RWPE1 (cell line): ENCODE measurements around the gene FLII.

Experiments
- CTCF ChIA-PET: fragments of 350-600 bp; sonication (Branson Sonifier 250); formaldehyde crosslinking; extraction: SDS; loops from one replicate; lab custom pipeline; 2021; lab: Yijun Ruan, JAX
- POLR2A ChIA-PET: fragments of 400-600 bp; formaldehyde crosslinking; extraction: SDS; loops from one replicate; lab custom pipeline; 2020; ENCODE audit warnings: antibody characterized with exemption; ENCODE audit not compliant: low non-redundant PET; lab: Yijun Ruan, JAX
- DNase-seq: peaks from one replicate; pipeline ENCODE4 v3.0.0; 2012; ENCODE audit warnings: low spot score
- H3K27ac ChIP-seq: fragments of 450-650 bp; 2 replicates; pipeline ENCODE4 v1.5.1; 2017
- TF ChIP-seq, protein P1 (sequence below): fragments of 450-650 bp; conservative IDR thresholded peaks from 2 replicates; pipeline ENCODE4 v1.5.1; 2017; ENCODE audit warnings: low read depth, mild to moderate bottlenecking

FLII gene

DNA sequence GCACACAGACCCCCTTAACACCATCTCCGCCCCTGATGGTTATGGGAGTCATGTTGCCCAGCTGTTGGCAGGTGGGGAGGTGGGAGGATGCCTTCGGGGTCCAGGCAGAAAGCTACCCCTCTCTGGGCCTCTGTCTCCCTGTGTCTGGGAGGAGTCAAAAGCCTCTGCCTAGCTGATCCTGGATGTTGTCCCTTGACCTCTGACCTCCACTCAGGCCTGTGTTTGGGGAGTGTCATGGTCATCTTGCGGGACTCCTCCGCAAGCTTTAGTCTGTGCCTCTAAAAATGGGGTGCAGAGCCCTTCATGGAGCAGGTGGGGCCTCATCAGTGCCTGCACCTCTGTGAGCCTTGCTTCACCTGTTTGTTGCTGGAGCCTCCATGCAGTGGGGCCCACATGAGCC, 29.3 kb downstream of the FLII start:
- ChIA-PET POLR2A (no interaction called here), CTCF (no interaction called here)
- H3K27ac ChIP-seq = peak overlapping the region; percentile 80
- no peak for DNase-seq
- TF ChIP-seq, protein P1, sequence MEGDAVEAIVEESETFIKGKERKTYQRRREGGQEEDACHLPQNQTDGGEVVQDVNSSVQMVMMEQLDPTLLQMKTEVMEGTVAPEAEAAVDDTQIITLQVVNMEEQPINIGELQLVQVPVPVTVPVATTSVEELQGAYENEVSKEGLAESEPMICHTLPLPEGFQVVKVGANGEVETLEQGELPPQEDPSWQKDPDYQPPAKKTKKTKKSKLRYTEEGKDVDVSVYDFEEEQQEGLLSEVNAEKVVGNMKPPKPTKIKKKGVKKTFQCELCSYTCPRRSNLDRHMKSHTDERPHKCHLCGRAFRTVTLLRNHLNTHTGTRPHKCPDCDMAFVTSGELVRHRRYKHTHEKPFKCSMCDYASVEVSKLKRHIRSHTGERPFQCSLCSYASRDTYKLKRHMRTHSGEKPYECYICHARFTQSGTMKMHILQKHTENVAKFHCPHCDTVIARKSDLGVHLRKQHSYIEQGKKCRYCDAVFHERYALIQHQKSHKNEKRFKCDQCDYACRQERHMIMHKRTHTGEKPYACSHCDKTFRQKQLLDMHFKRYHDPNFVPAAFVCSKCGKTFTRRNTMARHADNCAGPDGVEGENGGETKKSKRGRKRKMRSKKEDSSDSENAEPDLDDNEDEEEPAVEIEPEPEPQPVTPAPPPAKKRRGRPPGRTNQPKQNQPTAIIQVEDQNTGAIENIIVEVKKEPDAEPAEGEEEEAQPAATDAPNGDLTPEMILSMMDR = no peak

DNA sequence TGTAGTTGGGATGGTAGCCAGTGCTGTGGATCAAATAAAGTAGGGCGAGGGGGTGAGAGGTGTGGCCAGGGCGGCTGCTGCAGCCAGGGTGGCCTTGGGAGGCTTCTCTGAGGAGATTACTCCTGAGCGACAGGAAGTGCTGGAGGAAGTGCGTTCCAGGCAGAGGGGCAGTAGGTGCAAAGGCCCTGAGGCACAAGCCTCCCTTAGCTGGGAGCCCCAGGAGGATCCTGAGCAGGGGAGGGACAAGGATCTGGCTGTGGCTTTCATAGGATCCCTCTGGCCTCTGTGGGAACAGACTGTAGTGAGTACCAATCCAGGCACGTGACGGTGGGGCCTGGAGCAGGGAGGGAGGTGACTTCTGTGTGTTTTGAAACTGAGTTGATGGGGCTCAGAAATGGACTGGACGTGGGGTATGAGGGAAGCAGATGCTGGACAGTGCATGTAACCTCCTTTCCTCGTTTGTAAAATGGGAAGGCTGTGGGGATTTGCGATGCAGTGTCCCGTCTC, 30.3 kb downstream of the FLII start:
- DNase-seq = no peak
- TF ChIP-seq, protein P1 = no peak
- ChIA-PET POLR2A (no interaction called here), CTCF (no interaction called here)
- H3K27ac ChIP-seq = peak overlapping the region; percentile 80

DNA sequence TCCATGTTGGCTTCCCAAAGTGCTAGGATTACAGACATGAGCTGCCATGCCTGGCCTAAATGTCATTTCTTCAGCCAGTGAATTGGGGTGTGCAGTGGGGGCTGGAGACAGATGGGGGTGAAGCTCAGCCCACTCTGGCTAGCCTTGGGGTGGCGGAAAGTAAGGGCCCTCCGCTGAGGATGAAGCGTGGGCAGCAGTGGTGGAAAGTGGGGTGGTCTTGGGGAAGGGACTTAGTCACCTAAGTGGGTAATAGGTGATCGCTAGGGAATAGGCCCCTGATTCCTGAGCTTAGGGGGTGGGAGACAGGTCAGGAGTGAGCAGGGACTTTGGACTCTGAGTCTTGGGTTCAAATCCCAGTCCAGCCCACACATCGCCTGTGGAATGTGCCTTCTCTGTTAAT, 30.9 kb downstream of the FLII start:
- ChIA-PET CTCF (no interaction called here), POLR2A (no interaction called here)
- TF ChIP-seq, protein P1 = no peak
- H3K27ac ChIP-seq = peak overlapping the region; percentile 80
- DNase-seq = no peak

DNA sequence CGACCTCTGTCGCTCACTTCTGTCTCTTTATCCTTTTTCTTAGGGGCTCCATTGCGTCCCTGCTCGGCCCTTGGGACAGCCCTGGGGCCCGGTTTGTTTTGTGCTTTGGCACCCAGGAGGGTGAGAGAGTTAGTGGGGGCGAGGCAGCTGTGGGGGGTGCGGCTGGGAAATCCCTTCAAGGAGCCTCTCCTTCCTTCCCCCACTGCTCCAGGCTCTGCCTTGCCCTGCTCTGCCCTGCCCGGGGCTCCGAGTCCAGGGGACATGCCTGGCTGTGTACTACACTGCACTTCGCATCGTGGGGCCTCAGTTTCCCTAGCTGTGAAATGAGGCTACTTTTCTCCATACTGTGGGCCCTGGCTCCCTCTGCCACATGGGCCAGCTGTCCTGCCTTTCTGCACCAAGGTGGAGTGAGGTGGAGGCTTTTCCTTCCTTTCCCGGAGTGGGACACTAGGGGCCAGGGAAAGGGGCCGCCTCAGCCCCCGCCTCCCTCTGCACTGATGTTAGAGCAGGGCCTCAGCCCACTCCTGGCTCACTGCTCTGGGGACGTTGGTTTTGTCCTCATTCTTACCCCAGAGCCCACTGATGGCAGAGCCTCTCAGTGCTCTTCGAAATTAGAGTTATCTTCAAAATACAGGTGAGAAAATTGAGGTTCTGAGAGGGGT, 32.1 kb downstream of the FLII start:
- peak overlapping the region; percentile 80 for H3K27ac ChIP-seq
- POLR2A ChIA-PET = no interaction called here
- TF ChIP-seq, protein P1 = no peak
- CTCF ChIA-PET = interaction anchor here (1.3 kb wide), 1 partner anchor 10 kb away, joined by 3 read pairs; no protein-coding TSS in a partner anchor
- no peak for DNase-seq

DNA sequence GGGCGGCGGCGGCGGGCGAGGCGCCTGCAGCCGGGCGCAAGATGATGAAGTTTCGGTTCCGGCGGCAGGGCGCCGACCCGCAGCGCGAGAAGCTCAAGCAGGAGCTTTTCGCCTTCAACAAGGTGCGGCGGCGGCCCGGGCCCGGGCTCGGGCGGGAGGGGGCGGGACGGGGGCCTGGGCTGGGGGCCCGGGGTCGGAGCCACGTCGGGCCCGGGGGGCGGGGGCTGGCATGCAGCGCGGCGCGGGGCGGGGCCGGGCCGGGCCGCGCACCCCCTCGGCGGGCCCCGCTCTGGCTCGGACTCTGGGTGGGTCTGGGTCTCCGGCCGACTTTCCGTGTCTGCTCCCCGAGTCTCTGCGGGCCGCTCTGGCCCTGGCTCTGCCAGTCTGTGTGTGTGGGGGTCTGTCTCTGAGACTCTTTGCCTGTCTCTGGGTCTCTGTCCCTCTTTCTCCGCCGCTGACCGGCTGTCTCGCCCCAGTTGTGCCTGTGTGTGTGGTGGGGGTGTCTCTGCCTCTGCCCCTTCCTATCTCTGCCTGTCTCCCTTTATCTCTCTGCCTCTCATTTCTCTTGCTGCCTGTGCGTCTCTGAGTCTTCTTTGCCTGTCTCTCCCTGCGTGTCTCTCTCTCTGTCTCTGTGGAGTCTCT, 32.8 kb downstream of the FLII start:
- POLR2A ChIA-PET = no interaction called here
- TF ChIP-seq, protein P1 = no peak
- CTCF ChIA-PET = interaction anchor here (1.3 kb wide), 1 partner anchor 10 kb away, joined by 3 read pairs; no protein-coding TSS in a partner anchor
- no peak for DNase-seq
- H3K27ac ChIP-seq = peak overlapping the region; percentile 80

DNA sequence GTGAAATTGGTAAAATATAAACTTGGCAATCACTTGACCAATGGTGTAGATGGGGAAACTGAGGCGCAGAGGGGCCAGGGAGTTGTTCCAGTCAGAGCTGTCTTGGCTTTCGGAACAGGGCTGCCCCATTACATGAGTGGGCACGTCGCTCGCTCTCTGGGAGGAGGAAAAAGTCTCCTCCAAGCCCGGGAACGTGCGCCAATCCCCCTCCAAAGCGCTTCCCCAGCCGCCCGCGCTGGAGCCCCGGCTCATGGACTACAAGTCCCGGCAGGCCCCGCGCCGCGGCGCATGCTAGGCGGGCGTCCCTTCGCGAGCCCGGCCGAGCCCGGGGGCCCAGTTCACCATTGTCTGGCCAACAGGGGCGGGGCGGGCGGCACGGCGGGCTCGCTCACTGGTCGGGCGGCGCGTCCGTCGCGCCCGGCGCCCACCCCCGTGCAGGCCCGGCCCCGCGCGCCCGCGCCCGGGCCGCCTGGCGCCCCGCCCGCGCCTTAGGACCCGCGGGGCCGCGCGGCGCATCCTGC, 33.4 kb downstream of the FLII start, which contains the start of gene LLGL1:
TSS of gene LLGL1 (plus strand) at position 515 of the 521 bp plus-strand sequence. CDS start 48 bp downstream, outside the sequence.
- TF ChIP-seq, protein P1 = no peak
- peak; percentile 99 for DNase-seq
- peak within 1 kb of the TSS; percentile 80 for H3K27ac ChIP-seq
- ChIA-PET POLR2A (no interaction called here), CTCF (interaction anchor here (0.6 kb wide), 1 partner anchor 1366 kb away, joined by 6 read pairs; no protein-coding TSS in a partner anchor)
